H1 (cell line): Measurements from ENCODE around the gene DCTN1. TPM values are rescaled to one million over a fixed set of nuclear protein-coding genes. Genes with fewer than 3 reads are reported as not detected.

Experiments
- BCL11A ChIP-seq, 2 experiments: IDR thresholded peaks; one replicate each; pipeline ENCODE4 v1.6.1; 2011; ENCODE audit warnings: low read depth in 2 of 2, low read length in 2 of 2, mild to moderate bottlenecking in 2 of 2
- CHD2 ChIP-seq: IDR thresholded peaks from 2 replicates; pipeline ENCODE4 v1.6.1; 2012; ENCODE audit warnings: low read length, improper control_type of control experiment
- CTBP2 ChIP-seq: IDR thresholded peaks from 2 replicates; pipeline ENCODE4 v1.7.0; 2011; ENCODE audit warnings: borderline replicate concordance, mild to moderate bottlenecking, moderate library complexity, mixed read lengths, low read length; ENCODE audit not compliant: insufficient read depth, insufficient read length
- GTF2F1 ChIP-seq: IDR thresholded peaks from 2 replicates; pipeline ENCODE4 v1.6.1; 2012; ENCODE audit warnings: low read depth, low read length, improper control_type of control experiment, borderline replicate concordance
- NRF1 ChIP-seq: IDR thresholded peaks from 2 replicates; pipeline ENCODE4 v1.6.1; 2011; ENCODE audit warnings: mild to moderate bottlenecking, low read depth, low read length, improper control_type of control experiment
- SIRT6 ChIP-seq: IDR thresholded peaks from one replicate; pipeline ENCODE4 v1.7.1; 2012; ENCODE audit warnings: low read length, inconsistent platforms
- SP4 ChIP-seq: IDR thresholded peaks from 2 replicates; pipeline ENCODE4 v1.6.1; 2012; ENCODE audit warnings: low read length, inconsistent platforms
- TAF7 ChIP-seq: optimal IDR thresholded peaks from 2 replicates; pipeline ENCODE3; 2011; ENCODE audit warnings: low read depth, mild to moderate bottlenecking, inconsistent platforms, low read length, moderate library complexity, borderline replicate concordance
- polyA plus RNA-seq, 7 experiments: library from polyadenylated mRNA; depleted of rRNA in 3 of 7; stranded (reverse) in 5 of 7; unstranded in 2 of 7; fragments of >200 nt in 5 of 7; fragments of 200-250 nt in 2 of 7; gene quantifications; 1 replicate in 5 of 7; 2 replicates in 1 of 7; 4 replicates in 1 of 7; pipeline versions ENCODE4 v1.2.1 to v1.2.3, GENCODE V29; 2011 to 2013; ENCODE audit warnings: missing spikeins in 2 of 7, mixed read lengths in 2 of 7
- total RNA-seq: library from RNA; stranded (reverse); fragmentation: NEBNext Ultra II Directional; extraction: Animal tissue kit (Norgen Biotek cat#: 25700); gene quantifications from 2 replicates; pipeline ENCODE4 v1.2.1, GENCODE V29; 2021
- TF ChIP-seq, protein P1 (sequence below): fragments of 300-600 bp; sonication (generic); IDR thresholded peaks from 2 replicates; pipeline ENCODE4 v1.7.1; 2012; ENCODE audit warnings: low read length, moderate library complexity, mild to moderate bottlenecking, inconsistent platforms; ENCODE audit not compliant: insufficient replicate concordance

The DCTN1 gene
- total and polyA plus RNA-seq, 2 of the 8 experiments (the other 6 are each of a cell fraction or from before 2014, with no cell fraction given) = 105 to 162 TPM

DNA sequence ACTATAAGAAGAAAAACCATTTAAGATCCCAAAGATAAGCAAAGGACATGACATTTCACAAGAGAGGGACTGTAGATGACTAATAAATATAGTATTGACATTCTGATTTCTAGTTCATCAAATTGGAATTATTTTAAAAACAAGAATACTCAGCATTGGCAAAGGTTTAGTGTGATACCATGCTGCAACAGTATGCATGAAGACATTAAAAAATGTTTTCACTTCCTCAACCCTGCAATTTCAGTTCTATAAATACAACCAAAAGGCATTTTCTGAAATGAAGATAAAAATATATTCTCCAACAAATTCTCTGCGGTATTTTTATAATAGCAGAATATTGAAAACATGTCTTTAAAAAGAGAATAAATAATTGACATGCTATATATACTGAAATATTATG is 39.2 kb upstream of the DCTN1 start (continued):
- TF ChIP-seq, protein P1, sequence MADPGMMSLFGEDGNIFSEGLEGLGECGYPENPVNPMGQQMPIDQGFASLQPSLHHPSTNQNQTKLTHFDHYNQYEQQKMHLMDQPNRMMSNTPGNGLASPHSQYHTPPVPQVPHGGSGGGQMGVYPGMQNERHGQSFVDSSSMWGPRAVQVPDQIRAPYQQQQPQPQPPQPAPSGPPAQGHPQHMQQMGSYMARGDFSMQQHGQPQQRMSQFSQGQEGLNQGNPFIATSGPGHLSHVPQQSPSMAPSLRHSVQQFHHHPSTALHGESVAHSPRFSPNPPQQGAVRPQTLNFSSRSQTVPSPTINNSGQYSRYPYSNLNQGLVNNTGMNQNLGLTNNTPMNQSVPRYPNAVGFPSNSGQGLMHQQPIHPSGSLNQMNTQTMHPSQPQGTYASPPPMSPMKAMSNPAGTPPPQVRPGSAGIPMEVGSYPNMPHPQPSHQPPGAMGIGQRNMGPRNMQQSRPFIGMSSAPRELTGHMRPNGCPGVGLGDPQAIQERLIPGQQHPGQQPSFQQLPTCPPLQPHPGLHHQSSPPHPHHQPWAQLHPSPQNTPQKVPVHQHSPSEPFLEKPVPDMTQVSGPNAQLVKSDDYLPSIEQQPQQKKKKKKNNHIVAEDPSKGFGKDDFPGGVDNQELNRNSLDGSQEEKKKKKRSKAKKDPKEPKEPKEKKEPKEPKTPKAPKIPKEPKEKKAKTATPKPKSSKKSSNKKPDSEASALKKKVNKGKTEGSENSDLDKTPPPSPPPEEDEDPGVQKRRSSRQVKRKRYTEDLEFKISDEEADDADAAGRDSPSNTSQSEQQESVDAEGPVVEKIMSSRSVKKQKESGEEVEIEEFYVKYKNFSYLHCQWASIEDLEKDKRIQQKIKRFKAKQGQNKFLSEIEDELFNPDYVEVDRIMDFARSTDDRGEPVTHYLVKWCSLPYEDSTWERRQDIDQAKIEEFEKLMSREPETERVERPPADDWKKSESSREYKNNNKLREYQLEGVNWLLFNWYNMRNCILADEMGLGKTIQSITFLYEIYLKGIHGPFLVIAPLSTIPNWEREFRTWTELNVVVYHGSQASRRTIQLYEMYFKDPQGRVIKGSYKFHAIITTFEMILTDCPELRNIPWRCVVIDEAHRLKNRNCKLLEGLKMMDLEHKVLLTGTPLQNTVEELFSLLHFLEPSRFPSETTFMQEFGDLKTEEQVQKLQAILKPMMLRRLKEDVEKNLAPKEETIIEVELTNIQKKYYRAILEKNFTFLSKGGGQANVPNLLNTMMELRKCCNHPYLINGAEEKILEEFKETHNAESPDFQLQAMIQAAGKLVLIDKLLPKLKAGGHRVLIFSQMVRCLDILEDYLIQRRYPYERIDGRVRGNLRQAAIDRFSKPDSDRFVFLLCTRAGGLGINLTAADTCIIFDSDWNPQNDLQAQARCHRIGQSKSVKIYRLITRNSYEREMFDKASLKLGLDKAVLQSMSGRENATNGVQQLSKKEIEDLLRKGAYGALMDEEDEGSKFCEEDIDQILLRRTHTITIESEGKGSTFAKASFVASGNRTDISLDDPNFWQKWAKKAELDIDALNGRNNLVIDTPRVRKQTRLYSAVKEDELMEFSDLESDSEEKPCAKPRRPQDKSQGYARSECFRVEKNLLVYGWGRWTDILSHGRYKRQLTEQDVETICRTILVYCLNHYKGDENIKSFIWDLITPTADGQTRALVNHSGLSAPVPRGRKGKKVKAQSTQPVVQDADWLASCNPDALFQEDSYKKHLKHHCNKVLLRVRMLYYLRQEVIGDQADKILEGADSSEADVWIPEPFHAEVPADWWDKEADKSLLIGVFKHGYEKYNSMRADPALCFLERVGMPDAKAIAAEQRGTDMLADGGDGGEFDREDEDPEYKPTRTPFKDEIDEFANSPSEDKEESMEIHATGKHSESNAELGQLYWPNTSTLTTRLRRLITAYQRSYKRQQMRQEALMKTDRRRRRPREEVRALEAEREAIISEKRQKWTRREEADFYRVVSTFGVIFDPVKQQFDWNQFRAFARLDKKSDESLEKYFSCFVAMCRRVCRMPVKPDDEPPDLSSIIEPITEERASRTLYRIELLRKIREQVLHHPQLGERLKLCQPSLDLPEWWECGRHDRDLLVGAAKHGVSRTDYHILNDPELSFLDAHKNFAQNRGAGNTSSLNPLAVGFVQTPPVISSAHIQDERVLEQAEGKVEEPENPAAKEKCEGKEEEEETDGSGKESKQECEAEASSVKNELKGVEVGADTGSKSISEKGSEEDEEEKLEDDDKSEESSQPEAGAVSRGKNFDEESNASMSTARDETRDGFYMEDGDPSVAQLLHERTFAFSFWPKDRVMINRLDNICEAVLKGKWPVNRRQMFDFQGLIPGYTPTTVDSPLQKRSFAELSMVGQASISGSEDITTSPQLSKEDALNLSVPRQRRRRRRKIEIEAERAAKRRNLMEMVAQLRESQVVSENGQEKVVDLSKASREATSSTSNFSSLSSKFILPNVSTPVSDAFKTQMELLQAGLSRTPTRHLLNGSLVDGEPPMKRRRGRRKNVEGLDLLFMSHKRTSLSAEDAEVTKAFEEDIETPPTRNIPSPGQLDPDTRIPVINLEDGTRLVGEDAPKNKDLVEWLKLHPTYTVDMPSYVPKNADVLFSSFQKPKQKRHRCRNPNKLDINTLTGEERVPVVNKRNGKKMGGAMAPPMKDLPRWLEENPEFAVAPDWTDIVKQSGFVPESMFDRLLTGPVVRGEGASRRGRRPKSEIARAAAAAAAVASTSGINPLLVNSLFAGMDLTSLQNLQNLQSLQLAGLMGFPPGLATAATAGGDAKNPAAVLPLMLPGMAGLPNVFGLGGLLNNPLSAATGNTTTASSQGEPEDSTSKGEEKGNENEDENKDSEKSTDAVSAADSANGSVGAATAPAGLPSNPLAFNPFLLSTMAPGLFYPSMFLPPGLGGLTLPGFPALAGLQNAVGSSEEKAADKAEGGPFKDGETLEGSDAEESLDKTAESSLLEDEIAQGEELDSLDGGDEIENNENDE = no peak
- TF ChIP-seq CTBP2 (no peak), TAF7 (no peak), BCL11A (IDR thresholded peaks at IDR 0.05; ENCODE audit: low read depth in 2 of 2, low read length in 2 of 2) (no peak), NRF1 (no peak), CHD2 (no peak), SP4 (no peak), GTF2F1 (no peak), SIRT6 (no peak)
